Peyer's patch (tissue), 4 donors: ENCODE measurements around the gene IL16.

Experiments
- POLR2A ChIP-seq, 2 donors: fragments of 450-650 bp; IDR thresholded peaks; one replicate each; pipeline ENCODE4 v1.5.1; 2017; ENCODE audit warnings: antibody characterized with exemption in 2 of 2, mild to moderate bottlenecking in 2 of 2, moderate library complexity in 2 of 2
- TF ChIP-seq, protein P1 (sequence below), 6 experiments: fragments of 450-650 bp in 4 of 6; fragments of 200-600 bp in 2 of 6; sonication (generic) in 1 of 6; IDR thresholded peaks; one replicate each; pipeline ENCODE4 v1.5.1; 2017 to 2019; ENCODE audit warnings: antibody characterized with exemption in 6 of 6, mild to moderate bottlenecking in 3 of 6, moderate library complexity in 1 of 6

DNA sequence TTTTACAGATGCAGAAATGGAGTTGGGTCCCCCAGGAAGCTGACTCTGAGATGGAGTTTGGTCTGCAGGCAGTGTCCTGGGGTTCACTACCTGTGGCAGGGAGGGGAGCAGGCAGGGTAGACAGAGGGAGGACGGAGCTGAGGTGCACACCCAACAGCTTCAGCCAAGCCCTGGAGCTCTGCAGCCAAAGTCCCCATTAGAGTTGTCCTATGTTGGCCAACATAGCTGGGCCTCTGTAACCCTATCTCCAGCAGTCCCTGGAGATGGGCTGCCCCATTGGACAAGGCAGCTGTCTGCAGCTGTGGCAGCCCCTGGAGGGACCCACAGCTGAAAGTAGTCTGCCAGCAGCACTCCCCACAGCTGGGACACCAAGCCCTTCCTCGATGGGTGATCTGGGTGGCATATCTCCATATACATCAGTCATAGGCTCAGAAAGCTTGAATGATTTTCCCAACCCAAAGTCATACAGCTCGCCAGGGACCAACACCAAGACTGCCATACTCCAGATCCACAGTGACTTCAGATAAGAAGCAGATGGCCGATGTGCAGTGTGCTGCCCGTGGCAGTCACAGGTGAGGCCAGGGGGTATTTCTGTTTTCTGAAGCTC lies 95.3 kb downstream of the IL16 start:
- TF ChIP-seq, protein P1, sequence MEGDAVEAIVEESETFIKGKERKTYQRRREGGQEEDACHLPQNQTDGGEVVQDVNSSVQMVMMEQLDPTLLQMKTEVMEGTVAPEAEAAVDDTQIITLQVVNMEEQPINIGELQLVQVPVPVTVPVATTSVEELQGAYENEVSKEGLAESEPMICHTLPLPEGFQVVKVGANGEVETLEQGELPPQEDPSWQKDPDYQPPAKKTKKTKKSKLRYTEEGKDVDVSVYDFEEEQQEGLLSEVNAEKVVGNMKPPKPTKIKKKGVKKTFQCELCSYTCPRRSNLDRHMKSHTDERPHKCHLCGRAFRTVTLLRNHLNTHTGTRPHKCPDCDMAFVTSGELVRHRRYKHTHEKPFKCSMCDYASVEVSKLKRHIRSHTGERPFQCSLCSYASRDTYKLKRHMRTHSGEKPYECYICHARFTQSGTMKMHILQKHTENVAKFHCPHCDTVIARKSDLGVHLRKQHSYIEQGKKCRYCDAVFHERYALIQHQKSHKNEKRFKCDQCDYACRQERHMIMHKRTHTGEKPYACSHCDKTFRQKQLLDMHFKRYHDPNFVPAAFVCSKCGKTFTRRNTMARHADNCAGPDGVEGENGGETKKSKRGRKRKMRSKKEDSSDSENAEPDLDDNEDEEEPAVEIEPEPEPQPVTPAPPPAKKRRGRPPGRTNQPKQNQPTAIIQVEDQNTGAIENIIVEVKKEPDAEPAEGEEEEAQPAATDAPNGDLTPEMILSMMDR (IDR thresholded peaks at IDR 0.05): no peak
- no peak for TF ChIP-seq POLR2A (IDR thresholded peaks at IDR 0.05)
